ENCODE results near the gene POU2F1.

Gene POU2F1

GRCh38 chr1:167360120-167360519 lies 139.4 kb downstream of the POU2F1 start:
- DNase-seq (ENCODE audit: low read depth in 2 of 3, low spot score in 2 of 3) = no peak

- DNase-seq (ENCODE audit: low read depth in 2 of 3, low spot score in 2 of 3) = no peak
Observed at GRCh38 chr1:167362638-167363037, 142.0 kb downstream of the POU2F1 start.

GRCh38 chr1:167364826-167365225 lies 144.1 kb downstream of the POU2F1 start:
- DNase-seq (ENCODE audit: low read depth in 2 of 3, low spot score in 2 of 3) = no peak

- DNase-seq (ENCODE audit: low read depth in 2 of 3, low spot score in 2 of 3) = no peak
Observed at GRCh38 chr1:167365360-167365759, 144.7 kb downstream of the POU2F1 start.

- DNase-seq (ENCODE audit: low read depth in 2 of 3, low spot score in 2 of 3) = no peak
Observed at GRCh38 chr1:167367705-167368104, 147.0 kb downstream of the POU2F1 start.

GRCh38 chr1:167369175-167369574 lies 148.5 kb downstream of the POU2F1 start:
- DNase-seq (ENCODE audit: low read depth in 2 of 3, low spot score in 2 of 3) = no peak

- DNase-seq (ENCODE audit: low read depth in 2 of 3, low spot score in 2 of 3) = no peak
Observed at GRCh38 chr1:167369933-167370332, 149.2 kb downstream of the POU2F1 start.

- DNase-seq (ENCODE audit: low read depth in 2 of 3, low spot score in 2 of 3) = no peak
Observed at GRCh38 chr1:167371030-167371429, 150.3 kb downstream of the POU2F1 start.

GRCh38 chr1:167373398-167373797 lies 152.7 kb downstream of the POU2F1 start:
- DNase-seq (ENCODE audit: low read depth in 2 of 3, low spot score in 2 of 3) = no peak

GRCh38 chr1:167373986-167374385 lies 153.3 kb downstream of the POU2F1 start:
- DNase-seq (ENCODE audit: low read depth in 2 of 3, low spot score in 2 of 3) = no peak

- no peak for DNase-seq (ENCODE audit: low read depth in 2 of 3, low spot score in 2 of 3)
Observed at GRCh38 chr1:167375949-167376348, 155.3 kb downstream of the POU2F1 start.

GRCh38 chr1:167387251-167387910 lies 166.7 kb downstream of the POU2F1 start:
- no peak for DNase-seq (ENCODE audit: low read depth in 2 of 3, low spot score in 2 of 3)

GRCh38 chr1:167388976-167389375 lies 168.3 kb downstream of the POU2F1 start:
- no peak for DNase-seq (ENCODE audit: low read depth in 2 of 3, low spot score in 2 of 3)

GRCh38 chr1:167392200-167392696 lies 171.6 kb downstream of the POU2F1 start:
- DNase-seq (ENCODE audit: low read depth in 2 of 3, low spot score in 2 of 3) = no peak

- no peak for DNase-seq (ENCODE audit: low read depth in 2 of 3, low spot score in 2 of 3)
Observed at GRCh38 chr1:167400359-167400953, 179.8 kb downstream of the POU2F1 start.

- DNase-seq (ENCODE audit: low read depth in 2 of 3, low spot score in 2 of 3) = no peak
Observed at GRCh38 chr1:167401260-167401873, 180.7 kb downstream of the POU2F1 start.

- no peak for DNase-seq (ENCODE audit: low read depth in 2 of 3, low spot score in 2 of 3)
Observed at GRCh38 chr1:167404161-167404888, 183.6 kb downstream of the POU2F1 start.

GRCh38 chr1:167404908-167405307 lies 184.2 kb downstream of the POU2F1 start:
- DNase-seq (ENCODE audit: low read depth in 2 of 3, low spot score in 2 of 3) = no peak

- DNase-seq (ENCODE audit: low read depth in 2 of 3, low spot score in 2 of 3) = no peak
Observed at GRCh38 chr1:167408355-167408754, 187.7 kb downstream of the POU2F1 start.

- DNase-seq (ENCODE audit: low read depth in 2 of 3, low spot score in 2 of 3) = no peak
Observed at GRCh38 chr1:167409183-167409582, 188.5 kb downstream of the POU2F1 start.

GRCh38 chr1:167412072-167412471 lies 191.4 kb downstream of the POU2F1 start:
- DNase-seq (ENCODE audit: low read depth in 2 of 3, low spot score in 2 of 3) = no peak

- DNase-seq (ENCODE audit: low read depth in 2 of 3, low spot score in 2 of 3) = no peak
Observed at GRCh38 chr1:167412920-167413319, 192.2 kb downstream of the POU2F1 start.
